Keratinocyte (primary cell): ENCODE results near the gene BANP. TPM values are rescaled to one million over a fixed set of nuclear protein-coding genes. Genes with fewer than 3 reads are reported as not detected.

Experiments used
- DNase-seq: peaks from one replicate; pipeline ENCODE4 v3.0.0-alpha.2; 2011; ENCODE audit warnings: low read depth, missing footprints, low spot score
- FAIRE-seq: peaks from 2 replicates; lab custom pipeline; 2011; peaks lifted over from hg19 to GRCh38; lab: Jason Lieb, UNC
- H2AFZ ChIP-seq: 2 replicates; pipeline ENCODE4 v1.6.0; 2012; ENCODE audit warnings: low read length, control low read depth, inconsistent platforms; ENCODE audit not compliant: control insufficient read depth
- H3K27ac ChIP-seq: 2 replicates; pipeline ENCODE4 v1.5.1; 2011; ENCODE audit warnings: low read length; ENCODE audit not compliant: control insufficient read depth, insufficient read depth
- H3K27me3 ChIP-seq: 3 replicates; pipeline ENCODE4 v1.6.0; 2011; ENCODE audit warnings: low read length; ENCODE audit not compliant: control insufficient read depth, insufficient read depth; ENCODE audit errors: extremely low read depth
- H3K36me3 ChIP-seq, 2 experiments: 2 replicates in 1 of 2; 3 replicates in 1 of 2; pipeline ENCODE4 v1.5.1; 2011; ENCODE audit warnings: low read length in 2 of 2, mild to moderate bottlenecking in 1 of 2; ENCODE audit not compliant: control insufficient read depth in 2 of 2, insufficient read depth in 2 of 2; ENCODE audit errors: extremely low read depth in 1 of 2
- H3K4me1 ChIP-seq: 3 replicates; pipeline ENCODE4 v1.5.1; 2011; ENCODE audit warnings: low read length; ENCODE audit not compliant: control insufficient read depth, insufficient read depth; ENCODE audit errors: extremely low read depth
- H3K4me2 ChIP-seq: 3 replicates; pipeline ENCODE4 v1.6.0; 2011; ENCODE audit warnings: low read depth, low read length; ENCODE audit not compliant: control insufficient read depth, insufficient read depth; ENCODE audit errors: extremely low read depth
- H3K4me3 ChIP-seq, 3 experiments: fragments of 200-600 bp in 1 of 3; sonication (generic) in 1 of 3; 2 replicates in 2 of 3; 3 replicates in 1 of 3; pipeline ENCODE4 v1.5.1; 2011 to 2016; ENCODE audit warnings: low read length in 3 of 3, mild to moderate bottlenecking in 3 of 3, control low read depth in 2 of 3, inconsistent platforms in 1 of 3, low read depth in 1 of 3, mixed read lengths in 1 of 3, mixed run types in 1 of 3, moderate library complexity in 1 of 3; ENCODE audit not compliant: control insufficient read depth in 2 of 3, insufficient read depth in 2 of 3; ENCODE audit errors: extremely low read depth in 1 of 3
- H3K79me2 ChIP-seq: 2 replicates; pipeline ENCODE4 v1.6.0; 2012; ENCODE audit warnings: low read length; ENCODE audit not compliant: control insufficient read depth, insufficient read depth
- H3K9ac ChIP-seq: 3 replicates; pipeline ENCODE4 v1.6.0; 2011; ENCODE audit warnings: low read length; ENCODE audit not compliant: control insufficient read depth, insufficient read depth; ENCODE audit errors: extremely low read depth
- H3K9me1 ChIP-seq: 3 replicates; pipeline ENCODE4 v1.6.0; 2011; ENCODE audit warnings: low read length; ENCODE audit not compliant: control insufficient read depth, insufficient read depth; ENCODE audit errors: extremely low read depth
- H3K9me3 ChIP-seq: 2 replicates; pipeline ENCODE4 v1.5.1; 2012; ENCODE audit warnings: low read depth, low read length; ENCODE audit not compliant: control insufficient read depth
- H4K20me1 ChIP-seq: 3 replicates; pipeline ENCODE4 v1.6.0; 2011; ENCODE audit warnings: low read length; ENCODE audit not compliant: control insufficient read depth, insufficient read depth; ENCODE audit errors: extremely low read depth
- CTCF ChIP-seq, 3 experiments: IDR thresholded peaks in 1 of 3; conservative IDR thresholded peaks in 1 of 3; optimal IDR thresholded peaks in 1 of 3; 2 replicates in 2 of 3; 3 replicates in 1 of 3; pipeline versions ENCODE3 to v1.5.1; 2011; ENCODE audit warnings: low read length in 3 of 3, mild to moderate bottlenecking in 3 of 3, moderate library complexity in 2 of 3, control low read depth in 1 of 3, inconsistent platforms in 1 of 3; ENCODE audit not compliant: insufficient read depth in 2 of 3; ENCODE audit errors: extremely low read depth in 1 of 3
- EZH2 ChIP-seq: IDR thresholded peaks from one replicate; pipeline ENCODE4 v1.6.1; 2012; ENCODE audit warnings: inconsistent platforms, mild to moderate bottlenecking, low read length, moderate library complexity
- dilution Hi-C: fragments of 300-500 bp; cut with MboI; formaldehyde crosslinking; loops from one replicate; pipeline ENCODE4 v1.7.0; 2020; ENCODE audit warnings: low sequenced_read_pairs; ENCODE audit not compliant: extremely low pct_ligation_motif_present
- polyA plus RNA-seq, 5 experiments: library from polyadenylated mRNA; depleted of rRNA in 3 of 5; stranded (reverse) in 3 of 5; stranded (forward) in 1 of 5; unstranded in 1 of 5; fragments of >200 nt; gene quantifications; 1 replicate in 1 of 5; 2 replicates in 3 of 5; 3 replicates in 1 of 5; pipeline versions ENCODE4 v1.2.1 to v1.2.3, GENCODE V29; 2011 to 2012; ENCODE audit warnings: missing spikeins in 2 of 5, low read depth in 1 of 5, low replicate concordance in 1 of 5

The BANP gene
- polyA plus RNA-seq, 1 donor (not counting 4 experiments of a cell fraction or from before 2014, with no cell fraction given): 10.8 TPM

DNA sequence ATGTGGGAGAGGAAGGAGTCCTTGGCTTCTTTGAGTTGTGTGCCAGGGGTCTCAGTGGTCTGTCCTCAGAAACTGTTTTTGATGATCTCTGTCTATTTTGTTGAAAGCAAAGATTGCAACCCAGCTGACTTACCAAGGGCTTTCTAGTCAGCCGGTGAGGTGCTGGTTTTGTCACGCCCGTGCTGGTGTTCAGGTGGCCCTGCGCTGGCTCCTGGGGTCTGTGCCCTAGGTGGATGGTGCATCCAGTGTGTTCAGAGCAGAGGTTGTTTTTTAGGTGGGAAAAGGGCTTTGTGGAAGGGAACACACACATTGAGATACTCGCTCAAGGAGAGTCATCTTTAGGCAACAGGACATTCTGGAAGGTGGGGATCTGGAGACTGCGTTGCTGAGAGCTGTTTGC lies 51.0 kb downstream of the BANP start:
- no peak overlapping the region for H3K4me3 ChIP-seq
- H3K4me1 ChIP-seq: no peaks in the 10 kb centered on the region
- H3K27me3 ChIP-seq: no peaks in the 10 kb centered on the region
- H3K27ac ChIP-seq: no peak overlapping the region
- DNase-seq: no peak
- no peaks in the 10 kb centered on the region for H4K20me1 ChIP-seq
- H3K4me2 ChIP-seq: no peak overlapping the region
- TF ChIP-seq EZH2 (no peak), CTCF (optimal IDR thresholded peaks at IDR 0.05 in 1 of 3, IDR thresholded peaks at IDR 0.05 in 1 of 3, conservative IDR thresholded peaks at IDR 0.05 in 1 of 3; ENCODE audit: extremely low read depth in 1 of 3, insufficient read depth in 2 of 3, low read length in 3 of 3) (no peak)
- no peak overlapping the region for H2AFZ ChIP-seq
- no peak overlapping the region for H3K9ac ChIP-seq
- dilution Hi-C loops: no loop called here
- no peaks in the 10 kb centered on the region for H3K9me1 ChIP-seq
- H3K79me2 ChIP-seq: peaks cover 2% of the 10 kb centered on the region
- peaks cover 0 to 16% of the 10 kb centered on the region in 2 experiments for H3K36me3 ChIP-seq
- no peak for FAIRE-seq
- H3K9me3 ChIP-seq: no peaks in the 10 kb centered on the region

GRCh38 chr16:88002749-88003148 lies 51.5 kb downstream of the BANP start:
- Histone ChIP-seq H3K36me3 (peaks cover under 1 to 17% of the 10 kb centered on the region in 2 experiments), H2AFZ (no peak overlapping the region), H3K79me2 (peaks cover 2% of the 10 kb centered on the region), H4K20me1 (no peaks in the 10 kb centered on the region), H3K4me1 (no peaks in the 10 kb centered on the region), H3K27ac (no peak overlapping the region), H3K27me3 (no peaks in the 10 kb centered on the region), H3K9ac (no peak overlapping the region), H3K9me3 (no peaks in the 10 kb centered on the region), H3K9me1 (no peaks in the 10 kb centered on the region), H3K4me3 (no peak overlapping the region), H3K4me2 (no peak overlapping the region)
- DNase-seq: no peak
- dilution Hi-C loops: no loop called here
- FAIRE-seq: no peak
- no peak for TF ChIP-seq CTCF (optimal IDR thresholded peaks at IDR 0.05 in 1 of 3, IDR thresholded peaks at IDR 0.05 in 1 of 3, conservative IDR thresholded peaks at IDR 0.05 in 1 of 3; ENCODE audit: extremely low read depth in 1 of 3, insufficient read depth in 2 of 3, low read length in 3 of 3)
- no peak for TF ChIP-seq EZH2
